ENCODE results near the gene SUOX.

- TF ChIP-seq, protein P1, sequence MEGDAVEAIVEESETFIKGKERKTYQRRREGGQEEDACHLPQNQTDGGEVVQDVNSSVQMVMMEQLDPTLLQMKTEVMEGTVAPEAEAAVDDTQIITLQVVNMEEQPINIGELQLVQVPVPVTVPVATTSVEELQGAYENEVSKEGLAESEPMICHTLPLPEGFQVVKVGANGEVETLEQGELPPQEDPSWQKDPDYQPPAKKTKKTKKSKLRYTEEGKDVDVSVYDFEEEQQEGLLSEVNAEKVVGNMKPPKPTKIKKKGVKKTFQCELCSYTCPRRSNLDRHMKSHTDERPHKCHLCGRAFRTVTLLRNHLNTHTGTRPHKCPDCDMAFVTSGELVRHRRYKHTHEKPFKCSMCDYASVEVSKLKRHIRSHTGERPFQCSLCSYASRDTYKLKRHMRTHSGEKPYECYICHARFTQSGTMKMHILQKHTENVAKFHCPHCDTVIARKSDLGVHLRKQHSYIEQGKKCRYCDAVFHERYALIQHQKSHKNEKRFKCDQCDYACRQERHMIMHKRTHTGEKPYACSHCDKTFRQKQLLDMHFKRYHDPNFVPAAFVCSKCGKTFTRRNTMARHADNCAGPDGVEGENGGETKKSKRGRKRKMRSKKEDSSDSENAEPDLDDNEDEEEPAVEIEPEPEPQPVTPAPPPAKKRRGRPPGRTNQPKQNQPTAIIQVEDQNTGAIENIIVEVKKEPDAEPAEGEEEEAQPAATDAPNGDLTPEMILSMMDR (IDR thresholded peaks at IDR 0.05) = no peak
- TF ChIP-seq POLR2AphosphoS5 (IDR thresholded peaks at IDR 0.05) (no peak), POLR2A (IDR thresholded peaks at IDR 0.05) (no peak)
These were observed 23.5 kb downstream of the SUOX start, which contains the start of gene IKZF4 for GRCh38 chr12:56020423-56021184.

Measured in stomach (tissue), 4 donors.